IPS-NIHi11 (cell line): ENCODE measurements around the gene UBL4B.
A peak's percentile ranks its signal among the peaks of the same experiment; 100 is the strongest.

Experiments used
- DNase-seq: peaks from one replicate; pipeline ENCODE4 v3.0.0; 2012; ENCODE audit warnings: mixed read lengths, low spot score

Gene UBL4B

DNA sequence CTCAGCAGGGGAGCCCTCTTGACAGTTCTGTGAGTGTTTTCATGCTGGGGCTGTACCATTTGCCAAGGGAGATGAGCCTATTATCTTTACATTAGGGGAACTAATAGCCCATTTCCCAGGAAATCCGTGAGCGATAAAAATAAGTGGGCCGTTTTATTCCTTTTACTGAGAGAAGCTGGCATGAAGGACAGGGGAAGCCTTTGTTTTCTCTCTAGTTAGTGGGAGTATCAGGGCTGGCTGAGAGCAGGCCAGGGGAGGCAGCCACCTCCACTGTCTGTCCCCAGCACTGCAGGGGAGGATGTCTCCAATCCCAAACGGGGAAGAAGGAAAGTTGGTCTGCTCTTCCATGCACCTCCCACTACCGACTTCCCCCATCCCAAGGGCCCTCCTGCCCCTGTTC lies 2.5 kb downstream of the UBL4B start:
- DNase-seq: no peak

- no peak for DNase-seq
Measured at GRCh38 chr1:110118636-110119396, 6.6 kb downstream of the UBL4B start.

DNA sequence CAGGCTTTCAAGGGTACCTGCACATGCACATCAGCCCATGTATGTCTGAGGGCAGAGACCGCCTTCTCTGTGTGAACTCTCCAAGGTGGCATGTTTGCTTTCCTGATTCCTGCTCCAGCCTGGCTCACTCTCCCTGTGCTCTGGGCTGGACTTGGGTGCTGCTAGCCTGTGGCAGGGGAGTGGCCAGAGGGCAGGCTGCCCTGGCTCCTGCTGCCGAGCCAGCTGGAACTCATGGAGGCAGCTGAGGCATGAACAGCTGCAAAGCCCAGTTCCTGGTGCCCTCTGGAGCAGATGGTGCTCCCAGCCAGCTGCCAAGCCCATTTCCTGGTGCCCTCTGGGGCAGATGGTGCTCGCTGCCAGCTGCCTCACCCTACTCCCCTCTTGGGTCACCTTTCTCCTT lies 7.6 kb downstream of the UBL4B start:
- DNase-seq: no peak

GRCh38 chr1:110120960-110121561 lies 8.8 kb downstream of the UBL4B start:
- no peak for DNase-seq

GRCh38 chr1:110123224-110123623 lies 11.0 kb downstream of the UBL4B start:
- DNase-seq: no peak

DNA sequence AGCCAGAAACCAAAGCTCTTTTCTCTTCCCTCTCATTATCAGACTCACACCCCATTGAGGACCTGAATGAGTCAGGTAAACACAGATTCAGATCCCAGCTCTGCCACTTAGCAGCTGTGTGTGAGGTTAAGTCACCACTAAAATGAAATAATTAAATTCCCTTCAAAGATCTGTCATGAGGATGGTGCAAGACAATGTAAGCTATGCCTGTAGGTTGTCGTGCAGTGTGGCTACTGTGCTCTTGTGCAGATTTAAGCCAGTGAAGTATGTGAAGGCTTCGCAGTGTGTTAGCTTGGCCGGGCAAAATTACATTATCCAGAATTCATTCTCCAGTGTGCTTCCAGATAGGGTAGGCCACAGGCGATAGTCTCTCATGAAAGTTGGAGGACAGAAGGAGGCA lies 13.6 kb downstream of the UBL4B start:
- DNase-seq: no peak

DNA sequence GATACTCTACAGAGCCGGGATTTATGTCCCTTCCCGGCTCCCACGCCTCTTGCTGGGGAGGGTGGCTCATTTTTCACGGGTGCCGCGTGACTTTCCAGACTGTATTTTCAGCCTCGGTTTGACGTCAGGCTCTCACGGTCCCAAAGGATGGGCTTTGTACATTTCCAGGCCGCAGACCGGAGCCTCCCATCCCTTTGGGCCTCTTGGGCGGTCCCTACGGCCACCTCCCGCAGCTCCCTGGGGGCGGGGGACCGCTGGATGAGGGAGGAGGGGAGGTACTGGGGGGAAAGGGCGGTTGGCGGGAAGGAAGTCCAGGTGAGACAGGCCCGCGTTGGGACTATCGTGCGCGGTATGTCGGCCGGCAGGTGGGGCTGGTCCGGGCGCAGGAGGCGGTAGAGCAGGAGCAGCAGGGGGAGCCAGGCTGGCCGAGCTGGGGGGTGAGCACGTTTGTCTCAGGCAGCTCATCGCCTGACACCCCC lies 17.9 kb downstream of the UBL4B start:
- peak; percentile 83 for DNase-seq

DNA sequence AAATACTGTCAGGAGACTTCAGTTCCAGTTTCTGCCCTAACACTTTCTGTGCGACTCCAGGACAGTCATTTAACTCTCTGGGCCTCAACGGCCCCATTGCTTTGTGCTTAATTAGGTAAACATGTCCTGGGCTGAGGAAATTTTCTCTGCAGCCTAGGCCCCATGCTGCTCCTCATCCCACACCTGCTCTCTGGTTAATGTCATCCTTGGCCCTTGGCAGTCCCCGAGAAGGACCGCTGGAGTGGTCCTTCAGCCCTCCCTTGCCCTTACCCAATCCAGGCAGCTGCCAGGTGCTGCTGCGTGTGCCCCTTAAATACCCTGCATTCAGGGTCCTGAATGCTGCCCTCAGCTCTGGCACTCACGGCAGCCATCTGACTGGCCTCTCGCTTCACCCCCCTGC lies 18.7 kb downstream of the UBL4B start:
- DNase-seq: no peak

GRCh38 chr1:110132682-110133081 lies 20.4 kb downstream of the UBL4B start:
- DNase-seq: no peak

DNA sequence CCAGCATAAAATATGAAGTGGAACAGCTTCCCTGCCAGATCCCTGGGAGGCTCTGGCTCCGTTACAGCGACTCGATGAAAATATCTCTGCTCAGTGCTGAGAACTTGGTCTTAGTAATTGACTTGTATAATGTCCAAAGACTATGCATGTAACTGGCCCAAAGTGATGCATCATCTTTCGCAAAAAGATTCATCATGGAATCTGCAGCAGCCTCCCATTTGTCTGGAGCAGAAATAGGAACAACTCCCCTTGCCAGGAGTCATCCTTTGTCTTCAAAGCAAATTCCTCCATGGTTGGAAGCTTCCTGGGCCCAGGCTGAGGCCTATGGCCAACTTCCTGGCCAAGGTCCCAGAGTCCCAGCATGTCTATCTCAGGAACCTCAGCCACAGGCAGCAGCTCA lies 21.2 kb downstream of the UBL4B start:
- DNase-seq: no peak

DNA sequence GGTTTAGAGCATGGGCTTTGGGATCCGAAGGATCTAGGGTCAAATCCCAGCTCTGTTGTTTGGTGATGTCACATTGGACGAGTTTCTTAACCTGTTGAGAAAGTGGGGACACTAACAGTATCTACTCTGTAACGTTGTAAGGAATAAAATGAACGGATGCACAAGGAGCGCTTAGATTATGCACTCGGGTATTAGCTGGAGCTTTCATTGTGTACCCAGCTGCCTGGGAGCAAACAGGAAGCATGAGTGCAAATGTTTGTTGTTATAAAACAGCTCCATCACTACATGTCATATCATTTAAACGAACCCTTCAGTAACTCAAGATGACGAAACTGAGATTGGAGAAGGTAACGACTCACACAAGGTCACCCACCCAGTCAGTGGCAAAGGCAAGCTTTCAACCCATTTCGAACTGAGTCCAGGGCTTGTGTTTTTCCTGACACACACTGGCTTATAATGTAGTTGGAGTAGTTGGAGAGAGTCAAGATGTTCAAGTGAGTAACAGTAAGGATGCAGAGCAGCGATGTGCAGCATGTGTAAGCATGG lies 21.9 kb downstream of the UBL4B start:
- no peak for DNase-seq

DNA sequence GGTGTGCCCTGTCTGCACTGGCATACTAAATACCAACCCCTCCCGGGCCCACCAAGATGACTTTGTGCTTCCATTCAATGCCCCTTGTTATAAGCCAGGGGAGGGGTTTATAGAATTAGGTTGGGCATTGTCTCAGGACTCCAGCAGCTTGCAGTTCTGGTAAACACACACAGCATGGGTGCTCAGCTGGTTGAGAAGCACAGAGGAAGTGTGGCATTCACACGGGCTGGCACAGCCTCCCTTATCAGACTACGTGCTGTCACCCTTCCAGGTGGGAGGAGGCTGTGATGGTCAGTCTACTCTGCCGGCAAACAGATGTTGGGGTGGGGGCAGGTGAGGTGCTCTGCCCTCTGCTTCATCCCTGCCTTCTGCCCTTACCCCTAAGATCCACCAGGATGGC lies 23.0 kb downstream of the UBL4B start:
- no peak for DNase-seq

- no peak for DNase-seq
Measured at GRCh38 chr1:110135666-110136065, 23.4 kb downstream of the UBL4B start.

- DNase-seq: peak; percentile 84
Measured at GRCh38 chr1:110136911-110137310, 24.7 kb downstream of the UBL4B start.

DNA sequence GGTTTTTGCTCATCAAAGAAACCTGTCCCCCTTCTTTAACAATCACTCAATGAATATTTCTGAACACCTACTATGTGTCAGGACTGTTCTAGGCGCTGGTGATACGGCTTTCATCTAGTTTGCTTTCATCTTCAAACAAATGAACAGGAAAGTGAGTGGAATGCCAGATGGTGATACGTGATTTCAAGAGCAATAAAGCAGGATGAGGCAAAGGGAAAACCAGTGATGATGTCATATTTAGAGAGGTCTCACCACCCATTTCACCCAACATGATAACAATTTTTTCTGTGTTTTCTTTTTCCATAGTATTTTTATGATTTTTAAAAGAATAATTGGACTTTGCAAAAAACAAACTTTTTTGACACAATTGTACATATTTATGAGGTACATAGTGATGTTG lies 26.7 kb downstream of the UBL4B start:
- no peak for DNase-seq

DNA sequence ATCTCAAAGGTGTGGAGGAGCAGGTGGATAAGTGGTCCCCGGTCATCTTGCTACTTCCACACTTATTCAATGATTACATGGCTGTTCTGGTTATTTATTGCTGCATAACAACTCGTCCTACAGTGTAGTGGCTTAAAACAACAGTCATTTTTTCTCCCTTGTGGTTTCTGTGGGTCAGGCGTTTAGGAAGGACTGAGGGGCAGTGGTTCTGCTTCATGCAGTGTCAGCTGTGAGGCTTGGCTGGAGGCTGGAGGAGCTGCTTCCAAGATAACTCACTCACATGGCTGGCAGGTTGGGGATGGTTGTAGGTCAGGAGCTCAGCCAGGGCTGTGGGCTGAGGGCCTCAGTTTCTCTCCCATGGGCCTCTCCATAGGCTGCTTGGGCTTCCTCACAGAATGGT lies 32.1 kb downstream of the UBL4B start:
- DNase-seq: no peak

DNA sequence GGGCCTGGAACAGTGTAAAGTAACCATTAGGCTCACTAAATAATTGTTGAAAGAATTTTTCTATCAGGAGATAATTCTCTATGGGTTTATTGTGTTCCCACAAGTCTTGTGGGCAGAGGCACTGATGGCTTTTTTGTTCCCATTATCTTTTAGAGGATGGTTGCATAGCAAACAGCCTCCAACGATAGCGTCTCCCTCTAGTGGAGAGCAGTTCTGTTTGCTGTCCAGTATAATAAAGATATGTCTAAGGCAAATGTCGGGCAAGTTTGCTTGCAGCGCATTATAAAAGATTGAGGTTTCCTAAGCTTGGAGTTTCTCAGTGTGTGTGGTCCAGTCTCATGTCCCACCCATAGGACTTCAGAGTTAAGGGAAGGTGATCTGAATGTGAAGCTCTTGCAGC lies 36.7 kb downstream of the UBL4B start:
- DNase-seq: no peak

DNA sequence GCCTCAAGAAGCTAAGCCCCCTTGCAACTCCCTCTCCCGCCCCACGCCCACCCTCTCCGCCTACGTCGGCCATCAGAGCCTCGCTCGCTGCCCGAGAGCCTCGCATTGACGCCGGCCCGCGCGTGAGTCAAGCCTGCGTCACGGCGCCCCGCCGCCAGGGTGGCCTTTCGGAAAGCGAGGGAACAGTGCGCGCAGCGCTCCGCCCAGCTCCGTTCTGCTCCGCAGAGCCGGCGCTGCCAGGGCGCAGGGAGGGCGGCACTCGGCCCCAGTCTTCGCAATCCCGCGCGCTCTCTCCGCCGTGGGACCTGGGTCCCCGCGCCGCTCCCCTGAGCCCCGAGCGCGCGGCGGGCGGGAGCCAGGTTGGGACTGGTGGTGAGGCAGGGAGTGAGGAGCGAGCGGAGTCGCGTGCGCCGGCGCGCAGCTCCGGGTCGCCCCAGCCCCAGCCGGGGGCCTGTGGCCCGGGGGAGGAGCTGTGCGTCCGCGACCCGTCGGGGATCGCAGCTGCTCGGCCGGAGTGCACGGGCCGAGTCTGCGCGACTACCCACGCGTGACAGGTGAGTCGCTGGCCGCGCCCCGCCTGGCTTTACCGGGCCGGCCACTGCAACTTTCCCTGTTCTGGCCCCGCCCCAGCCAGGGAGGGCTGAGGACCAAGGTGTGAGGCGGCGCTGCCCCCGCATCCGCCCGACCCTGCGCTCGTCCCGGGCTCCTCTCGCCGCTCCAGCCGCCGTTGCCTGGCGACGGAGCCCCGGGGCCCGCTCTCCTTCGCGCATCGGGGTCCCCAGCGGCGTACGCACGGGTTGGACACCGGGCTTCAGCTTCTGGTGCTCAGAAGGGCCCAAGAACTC lies 38.3 kb downstream of the UBL4B start, which contains the start of gene SLC6A17:
Gene SLC6A17, plus strand, starts transcription at position 165 of the 845 bp plus-strand sequence. CDS start 16,436 bp downstream, outside the sequence.
- DNase-seq: peak; percentile 81

DNA sequence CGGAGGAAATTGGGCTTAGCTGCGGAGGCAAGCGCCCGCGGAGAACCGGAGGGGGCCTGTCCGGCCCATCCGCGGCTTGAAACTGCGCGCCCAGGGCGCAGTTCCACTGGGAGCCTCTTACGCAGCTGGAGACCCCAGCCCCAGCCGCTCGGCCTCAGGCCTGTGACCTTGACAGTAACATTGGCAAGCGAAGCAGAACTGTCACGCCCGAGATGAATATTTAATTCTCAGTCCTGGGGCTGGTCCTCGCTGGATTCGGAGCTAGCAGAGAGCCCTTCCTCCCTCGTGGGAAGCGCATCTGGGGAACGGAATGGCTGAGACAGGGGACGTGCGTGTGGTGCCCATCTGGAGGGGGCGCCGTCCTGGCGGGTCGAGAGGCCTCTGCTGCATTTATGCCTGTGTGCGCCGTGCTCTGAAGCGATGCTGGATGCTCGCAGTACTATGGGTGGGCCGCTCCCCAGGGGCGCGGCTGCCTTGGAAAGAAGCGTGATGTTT lies 39.0 kb downstream of the UBL4B start:
- no peak for DNase-seq

DNA sequence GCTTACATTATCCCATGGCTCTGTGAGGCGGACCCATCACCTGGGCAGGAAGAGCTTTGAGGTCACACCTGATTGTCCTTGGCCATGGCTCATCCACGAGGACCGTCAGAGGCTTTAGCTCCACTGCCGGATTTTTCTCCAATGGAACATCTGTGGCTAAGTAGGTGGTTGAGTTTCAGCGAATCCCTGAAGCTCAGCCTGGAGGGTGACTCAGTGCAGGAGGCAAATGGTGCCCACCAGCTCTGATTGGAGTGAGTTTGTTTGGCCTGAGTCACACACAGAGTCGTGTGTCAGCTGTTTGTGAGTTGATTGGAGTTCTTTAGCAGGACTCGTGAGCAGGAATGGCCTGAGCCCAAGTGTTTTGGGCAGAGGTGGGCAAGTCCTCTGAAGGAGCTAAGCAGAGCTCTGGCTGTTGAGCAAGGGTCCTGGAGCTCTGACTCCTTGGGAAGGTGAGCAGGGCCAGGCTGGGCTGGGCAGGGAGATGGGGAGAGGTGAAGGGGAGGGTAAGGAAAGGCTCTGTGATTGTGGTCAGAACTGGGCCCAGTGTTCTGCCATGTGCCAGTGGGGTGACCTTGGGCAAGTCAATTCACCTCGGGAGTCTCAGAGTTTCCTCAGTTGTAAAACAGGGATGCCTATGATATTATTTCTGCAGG lies 40.0 kb downstream of the UBL4B start:
- no peak for DNase-seq

DNA sequence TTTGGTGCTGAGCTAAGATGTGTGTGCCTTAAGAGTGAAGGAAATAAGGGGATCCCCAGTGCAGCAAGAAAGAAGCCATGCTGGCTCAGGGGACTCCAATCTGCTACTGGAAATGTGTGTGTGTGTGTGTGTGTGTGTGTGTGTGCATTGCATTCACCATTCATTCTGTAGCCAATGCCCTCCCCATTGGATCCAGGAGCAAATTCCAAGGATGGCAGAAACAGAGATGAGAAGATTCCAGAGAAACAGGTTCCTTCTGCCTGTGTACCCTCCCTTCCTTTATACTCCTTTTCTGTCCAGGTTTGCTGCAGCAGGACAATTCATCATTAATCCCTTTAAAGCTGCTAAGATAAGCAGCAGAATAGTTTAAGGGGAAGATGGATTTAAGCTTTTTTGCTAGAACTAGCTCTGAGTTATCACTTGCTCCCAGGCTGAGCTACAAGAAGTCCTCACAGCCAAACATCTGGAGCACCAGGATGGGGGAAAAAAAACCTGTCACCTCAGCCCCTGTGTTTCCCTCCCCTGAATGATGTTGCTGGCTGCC lies 41.2 kb downstream of the UBL4B start:
- no peak for DNase-seq
